ENCODE results near the gene TRIO.

Gene TRIO

DNA sequence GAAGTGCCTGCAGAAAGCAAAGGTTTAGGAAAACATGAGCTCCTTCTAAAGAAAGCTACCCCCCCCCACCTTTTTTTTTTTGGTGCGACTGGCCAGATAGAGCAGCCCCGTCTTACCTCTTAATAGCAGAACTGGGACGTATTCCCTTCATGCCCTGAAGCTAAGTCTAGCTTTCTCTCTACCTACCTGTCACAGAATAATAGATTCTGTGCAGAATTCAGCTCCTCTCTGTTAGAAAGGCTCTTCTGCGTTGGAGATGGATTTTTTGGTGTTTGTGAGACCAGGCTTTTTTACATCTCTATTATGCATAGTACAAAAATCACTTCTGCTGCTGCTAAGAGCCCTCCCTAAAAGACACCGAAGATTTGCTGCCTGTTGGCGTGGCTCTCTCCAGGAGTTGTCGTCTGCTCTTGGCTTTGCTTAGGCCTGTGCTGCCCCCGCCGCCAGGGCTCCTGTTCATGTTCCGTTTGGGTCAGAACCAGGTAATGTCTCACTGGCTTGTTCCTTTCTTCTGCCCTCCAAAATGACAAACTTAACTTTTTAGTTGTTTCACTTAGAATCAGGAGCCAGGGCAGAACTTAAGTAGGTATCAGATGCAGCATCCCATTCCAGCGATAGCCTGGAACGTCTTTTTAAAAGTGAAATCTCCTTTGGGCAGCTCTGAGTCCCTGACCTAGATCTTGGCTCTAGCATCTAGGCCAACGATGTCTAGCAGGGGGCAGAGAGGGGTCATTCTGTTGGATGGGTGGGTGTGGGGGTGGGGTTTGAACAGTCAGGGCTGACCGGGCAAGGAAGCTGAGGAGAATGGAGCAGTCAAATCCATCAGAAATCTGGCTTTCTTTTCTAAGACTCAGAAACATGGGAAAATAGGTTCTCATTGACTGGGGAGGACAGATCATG, 2.5 kb downstream of the TRIO start:
- TF ChIP-seq, protein P1, sequence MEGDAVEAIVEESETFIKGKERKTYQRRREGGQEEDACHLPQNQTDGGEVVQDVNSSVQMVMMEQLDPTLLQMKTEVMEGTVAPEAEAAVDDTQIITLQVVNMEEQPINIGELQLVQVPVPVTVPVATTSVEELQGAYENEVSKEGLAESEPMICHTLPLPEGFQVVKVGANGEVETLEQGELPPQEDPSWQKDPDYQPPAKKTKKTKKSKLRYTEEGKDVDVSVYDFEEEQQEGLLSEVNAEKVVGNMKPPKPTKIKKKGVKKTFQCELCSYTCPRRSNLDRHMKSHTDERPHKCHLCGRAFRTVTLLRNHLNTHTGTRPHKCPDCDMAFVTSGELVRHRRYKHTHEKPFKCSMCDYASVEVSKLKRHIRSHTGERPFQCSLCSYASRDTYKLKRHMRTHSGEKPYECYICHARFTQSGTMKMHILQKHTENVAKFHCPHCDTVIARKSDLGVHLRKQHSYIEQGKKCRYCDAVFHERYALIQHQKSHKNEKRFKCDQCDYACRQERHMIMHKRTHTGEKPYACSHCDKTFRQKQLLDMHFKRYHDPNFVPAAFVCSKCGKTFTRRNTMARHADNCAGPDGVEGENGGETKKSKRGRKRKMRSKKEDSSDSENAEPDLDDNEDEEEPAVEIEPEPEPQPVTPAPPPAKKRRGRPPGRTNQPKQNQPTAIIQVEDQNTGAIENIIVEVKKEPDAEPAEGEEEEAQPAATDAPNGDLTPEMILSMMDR (conservative IDR thresholded peaks at IDR 0.05; ENCODE audit: control insufficient read depth, insufficient read depth, low read depth, low read length), result no peak
- peak; percentile 25 for DNase-seq (ENCODE audit: low read depth)
- H3K4me3 ChIP-seq (ENCODE audit: control insufficient read depth, low read depth, low read length), result peak overlapping the region; percentile 95

DNA sequence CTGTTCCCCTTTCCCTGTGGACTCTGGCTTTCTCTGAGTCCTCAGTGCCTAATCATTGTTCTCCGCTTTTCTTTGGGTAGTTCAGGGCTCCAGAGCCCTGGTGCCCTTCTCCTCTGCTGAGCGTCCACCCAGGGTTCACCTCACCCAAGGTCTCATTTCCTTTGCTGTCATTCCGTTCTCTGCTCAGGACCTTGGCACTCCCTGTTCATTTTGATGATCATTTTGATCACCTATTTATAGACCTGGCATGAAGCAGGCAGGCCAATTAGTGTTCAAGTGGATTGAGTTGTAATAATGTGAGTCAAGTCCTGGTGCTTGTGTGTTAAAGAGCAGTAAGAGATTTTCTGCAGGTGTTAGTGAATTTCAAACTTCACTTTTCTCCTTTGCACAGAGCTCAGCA, 3.6 kb downstream of the TRIO start:
- TF ChIP-seq, protein P1 (conservative IDR thresholded peaks at IDR 0.05; ENCODE audit: control insufficient read depth, insufficient read depth, low read depth, low read length), result no peak
- DNase-seq (ENCODE audit: low read depth), result no peak
- H3K4me3 ChIP-seq (ENCODE audit: control insufficient read depth, low read depth, low read length), result peak overlapping the region; percentile 95

DNA sequence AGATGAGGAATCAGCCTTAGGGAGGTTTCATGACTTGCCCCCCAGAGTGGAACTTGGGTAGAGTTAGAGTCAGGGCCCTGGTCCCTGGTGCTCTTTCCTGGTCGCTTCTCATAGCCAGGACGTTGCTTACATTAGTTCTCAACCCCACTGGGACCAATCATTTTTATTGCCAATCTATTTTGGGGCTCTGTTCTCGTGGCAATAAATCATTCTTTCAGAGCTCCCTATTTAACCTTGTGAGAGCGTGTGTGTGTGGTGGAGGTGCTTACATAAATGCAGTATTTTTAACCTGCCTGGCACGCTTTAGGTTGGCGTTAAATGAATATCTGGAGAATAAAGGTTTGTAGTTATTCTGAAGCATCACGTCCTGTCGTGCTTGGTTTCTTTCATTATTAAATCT, 4.1 kb downstream of the TRIO start:
- DNase-seq (ENCODE audit: low read depth), result peak; percentile 33
- TF ChIP-seq, protein P1 (conservative IDR thresholded peaks at IDR 0.05; ENCODE audit: control insufficient read depth, insufficient read depth, low read depth, low read length), result no peak
- peak overlapping the region; percentile 95 for H3K4me3 ChIP-seq (ENCODE audit: control insufficient read depth, low read depth, low read length)

DNA sequence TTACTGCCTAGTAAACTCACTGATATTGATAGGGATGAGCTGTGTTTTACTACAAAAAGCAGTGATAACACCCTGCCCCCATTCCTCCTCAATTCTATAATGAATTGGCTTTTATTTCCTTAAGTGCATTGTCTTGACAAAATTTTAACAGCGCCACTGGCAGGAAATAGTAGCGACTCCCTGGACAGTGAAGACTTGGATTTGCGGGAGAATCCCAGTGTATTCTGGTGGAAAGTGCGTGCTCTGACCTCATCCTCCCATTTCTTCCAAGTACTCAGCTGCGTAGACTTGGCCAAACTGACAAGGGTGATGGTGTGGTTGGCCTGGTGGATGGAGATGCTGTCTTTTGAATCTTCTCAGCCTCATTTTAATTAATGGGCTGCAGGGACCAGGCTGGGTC, 5.3 kb downstream of the TRIO start:
- no peak overlapping the region for H3K4me3 ChIP-seq (ENCODE audit: control insufficient read depth, low read depth, low read length)
- no peak for DNase-seq (ENCODE audit: low read depth)
- TF ChIP-seq, protein P1 (conservative IDR thresholded peaks at IDR 0.05; ENCODE audit: control insufficient read depth, insufficient read depth, low read depth, low read length), result no peak

DNA sequence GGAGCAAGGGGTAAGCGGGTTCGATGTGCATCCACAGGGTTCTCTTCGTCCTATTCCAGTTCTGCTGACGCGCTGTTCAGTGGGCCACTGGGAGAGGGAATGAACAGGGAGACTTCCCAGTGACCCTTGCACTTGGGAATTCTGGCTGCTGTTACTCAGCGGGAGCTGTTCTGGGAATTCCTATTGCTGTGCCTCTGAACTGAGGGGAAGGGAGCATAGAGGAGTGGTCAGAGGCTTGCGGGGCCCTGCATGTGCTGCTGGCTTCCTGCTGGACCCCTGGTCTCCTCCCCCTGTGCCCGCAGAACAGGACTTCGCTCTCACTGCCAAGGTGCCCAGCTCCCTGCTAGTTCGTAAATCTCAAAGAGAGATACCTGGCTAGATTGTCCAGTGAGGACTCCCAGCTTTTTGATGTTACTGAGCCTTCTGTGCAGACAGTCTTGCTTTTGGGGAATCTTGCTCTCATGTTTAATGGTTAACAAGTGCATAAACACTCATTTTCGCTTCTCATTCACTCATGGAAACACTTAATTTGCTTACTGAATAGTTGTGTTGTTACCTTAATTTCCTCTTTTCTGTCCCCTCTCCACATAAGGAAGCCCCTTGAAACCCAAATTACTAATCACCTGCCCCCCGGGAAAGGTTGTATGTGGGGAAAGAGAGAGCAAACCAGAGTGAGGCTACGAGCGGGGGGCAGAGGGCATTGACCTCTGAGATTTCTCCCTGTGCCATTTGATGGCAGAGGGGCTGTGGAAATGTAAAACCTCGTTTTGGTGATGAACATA, 5.9 kb downstream of the TRIO start:
- H3K4me3 ChIP-seq (ENCODE audit: control insufficient read depth, low read depth, low read length), result no peak overlapping the region
- no peak for DNase-seq (ENCODE audit: low read depth)
- TF ChIP-seq, protein P1 (conservative IDR thresholded peaks at IDR 0.05; ENCODE audit: control insufficient read depth, insufficient read depth, low read depth, low read length), result no peak

DNA sequence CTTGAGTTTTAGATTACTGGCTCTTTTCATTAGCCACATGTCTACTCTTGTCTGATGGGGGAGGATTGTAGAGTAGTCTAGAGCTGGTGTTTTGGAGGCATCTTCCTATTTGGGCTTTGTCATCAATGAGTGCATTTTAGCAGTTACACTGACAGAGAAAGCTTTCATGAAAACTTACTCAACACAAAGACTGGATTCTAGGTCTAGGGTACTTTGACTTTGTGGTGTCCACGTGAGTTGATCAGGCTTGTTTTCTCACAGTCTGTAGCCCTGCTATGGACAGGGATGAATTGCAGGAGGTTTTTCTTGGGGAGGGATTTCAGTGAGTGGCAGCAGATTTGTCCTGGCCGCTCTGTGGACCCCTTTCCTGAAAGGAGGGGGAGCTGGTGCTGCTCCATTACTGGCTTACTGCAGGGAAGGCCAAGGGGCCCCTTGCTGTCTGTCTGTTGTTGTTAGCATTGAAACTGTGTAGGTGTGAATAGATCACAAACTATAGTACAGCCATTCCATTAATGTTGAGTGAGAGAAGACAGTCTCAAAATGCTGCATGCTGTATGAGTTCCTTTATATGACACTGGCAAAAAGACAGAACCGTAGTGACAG, 6.6 kb downstream of the TRIO start:
- TF ChIP-seq, protein P1 (conservative IDR thresholded peaks at IDR 0.05; ENCODE audit: control insufficient read depth, insufficient read depth, low read depth, low read length), result no peak
- no peak for DNase-seq (ENCODE audit: low read depth)
- no peak overlapping the region for H3K4me3 ChIP-seq (ENCODE audit: control insufficient read depth, low read depth, low read length)

Data from fibroblast of mammary gland (primary cell).